ENCODE data around the gene NAPA.

GRCh38 chr19:47534628-47535027, 19.8 kb upstream of the NAPA start:
- TF ChIP-seq CTCF (IDR thresholded peaks at IDR 0.05) (no peak), POLR2A (IDR thresholded peaks at IDR 0.05) (no peak), EP300 (IDR thresholded peaks at IDR 0.05; ENCODE audit: low read depth) (no peak)
